Lung (tissue), 12 donors: ENCODE results near the gene PCSK5. TPM values are rescaled to one million over a fixed set of nuclear protein-coding genes. Genes with fewer than 3 reads are reported as not detected.

ENCODE experiments used
- ATAC-seq: fragments of 200-7000 bp; cut with Tn5 transposase; one replicate; pipeline ENCODE4 v1.9.1; 2020; ENCODE audit warnings: moderate number of reproducible peaks; ENCODE audit not compliant: insufficient read depth, low FRiP score
- DNase-seq, 3 donors: peaks; one replicate each; pipeline ENCODE4 v3.0.0-alpha.2; 2013 to 2017
- H3K27ac ChIP-seq, 2 donors: one replicate each; pipeline ENCODE4 v1.5.1; 2013; ENCODE audit warnings: mild to moderate bottlenecking in 2 of 2, moderate library complexity in 2 of 2, control low read depth in 1 of 2, inconsistent platforms in 1 of 2, low read depth in 1 of 2, low read length in 1 of 2
- H3K27me3 ChIP-seq, 3 donors: one replicate each; pipeline ENCODE4 v1.5.1; 2013; ENCODE audit warnings: low read length in 2 of 3; ENCODE audit not compliant: control insufficient read depth in 3 of 3, insufficient read depth in 3 of 3
- H3K36me3 ChIP-seq, 4 donors: one replicate each; pipeline ENCODE4 v1.5.1; 2013; ENCODE audit warnings: low read length in 4 of 4, mild to moderate bottlenecking in 1 of 4, moderate library complexity in 1 of 4; ENCODE audit not compliant: control insufficient read depth in 4 of 4, insufficient read depth in 4 of 4
- H3K4me1 ChIP-seq, 5 donors: one replicate each; pipeline ENCODE4 v1.5.1; 2013; ENCODE audit warnings: low read length in 5 of 5, mild to moderate bottlenecking in 2 of 5, moderate library complexity in 1 of 5; ENCODE audit not compliant: control insufficient read depth in 5 of 5, insufficient read depth in 5 of 5
- H3K4me3 ChIP-seq: one replicate; pipeline ENCODE4 v1.5.1; 2013; ENCODE audit warnings: mild to moderate bottlenecking, control low read depth, moderate library complexity
- H3K9ac ChIP-seq, 2 donors: one replicate each; pipeline ENCODE4 v1.5.1; 2013; ENCODE audit warnings: low read length in 2 of 2, control low read depth in 1 of 2; ENCODE audit not compliant: insufficient read depth in 1 of 2
- H3K9me3 ChIP-seq, 4 donors: one replicate each; pipeline ENCODE4 v1.5.1; 2013; ENCODE audit warnings: low read length in 3 of 4, mild to moderate bottlenecking in 1 of 4, moderate library complexity in 1 of 4; ENCODE audit not compliant: control insufficient read depth in 4 of 4, insufficient read depth in 3 of 4
- CTCF ChIP-seq: IDR thresholded peaks from 2 replicates; pipeline ENCODE4 v1.5.1; 2012; ENCODE audit warnings: mild to moderate bottlenecking; ENCODE audit errors: control extremely low read depth, extremely low read depth
- WGBS, 2 donors: extraction: QIAGEN DNeasy Blood & Tissue Kit; methylation state at CpG; one replicate each; pipeline ENCODE4 v1.1.7; 2013; 5-methylcytosine and 5-hydroxymethylcytosine counted together
- polyA plus RNA-seq, 2 donors: library from polyadenylated mRNA; stranded (reverse); fragments of 200-250 nt; gene quantifications; one replicate each; pipeline ENCODE4 v1.2.1, GENCODE V29; 2013
- total RNA-seq, 2 donors: library from RNA; depleted of rRNA in 1 of 2; stranded (reverse); fragments of >200 nt in 1 of 2; gene quantifications; one replicate each; pipeline ENCODE4 v1.2.1, GENCODE V29; 2014 to 2021
- donor health status: control.
- donor health status: control.
- donor health status: Bipolar disorder and iron deficiency.
- donor health status: healthy.
- donor health status: DM: yes; HTN: yes; CAD: no.

The PCSK5 gene
- total and polyA plus RNA-seq, 4 donors = 1.9 to 28.2 (median 13.6) TPM

GRCh38 chr9:76032797-76033373 is 142.4 kb downstream of the PCSK5 start:
- H3K27ac ChIP-seq = no peak overlapping the region

GRCh38 chr9:76034049-76034448 is 143.6 kb downstream of the PCSK5 start:
- no peak for ATAC-seq
- Histone ChIP-seq H3K9ac (no peak overlapping the region), H3K4me1 (no peaks in the 10 kb centered on the region), H3K27me3 (no peaks in the 10 kb centered on the region), H3K36me3 (peaks cover 0 to 3% (median 0%) of the 10 kb centered on the region in 4 donors), H3K27ac (no peak overlapping the region), H3K4me3 (no peak overlapping the region), H3K9me3 (peaks cover 0 to 4% (median 1%) of the 10 kb centered on the region in 4 donors)
- no peak for TF ChIP-seq CTCF
- no peak for DNase-seq
- 91 to 97% methylated on average over 3 of the region's 3 CpGs for WGBS, 2 donors

More at GRCh38 chr9:76032797-76033373, 142.4 kb downstream of the PCSK5 start:
- H3K4me1 ChIP-seq = no peaks in the 10 kb centered on the region
- peaks cover 0 to 3% (median 0%) of the 10 kb centered on the region in 4 donors for H3K36me3 ChIP-seq
- DNase-seq (no peak), ATAC-seq (no peak)
- no peak overlapping the region for H3K9ac ChIP-seq
- TF ChIP-seq CTCF = no peak
- peaks cover 0 to 4% (median 1%) of the 10 kb centered on the region in 4 donors for H3K9me3 ChIP-seq
- H3K4me3 ChIP-seq = no peak overlapping the region
- H3K27me3 ChIP-seq = no peaks in the 10 kb centered on the region
- 74 to 87% methylated on average over 6 of the region's 6 CpGs for WGBS, 2 donors

- no peaks in the 10 kb centered on the region for H3K27me3 ChIP-seq
- no peak overlapping the region for H3K4me3 ChIP-seq
- 66 to 93% methylated on average over 2 of the region's 2 CpGs for WGBS, 2 donors
- H3K4me1 ChIP-seq = no peaks in the 10 kb centered on the region
- no peak for ATAC-seq
- no peak for TF ChIP-seq CTCF
- H3K36me3 ChIP-seq = peaks cover 0 to 3% (median 0%) of the 10 kb centered on the region in 4 donors
- DNase-seq = no peak
- no peak overlapping the region for H3K27ac ChIP-seq
- no peak overlapping the region for H3K9ac ChIP-seq
- peaks cover 0 to 2% (median under 1%) of the 10 kb centered on the region in 4 donors for H3K9me3 ChIP-seq
These were observed 146.3 kb downstream of the PCSK5 start for GRCh38 chr9:76036762-76037161.
